GM21786 (cell line): ENCODE results near the gene C10orf95.

ENCODE experiments used
- ATAC-seq: cut with Tn5 transposase; IDR thresholded peaks from one replicate; pipeline ENCODE4 v1.9.1; 2021; ENCODE audit not compliant: unreplicated experiment

Gene C10orf95

DNA sequence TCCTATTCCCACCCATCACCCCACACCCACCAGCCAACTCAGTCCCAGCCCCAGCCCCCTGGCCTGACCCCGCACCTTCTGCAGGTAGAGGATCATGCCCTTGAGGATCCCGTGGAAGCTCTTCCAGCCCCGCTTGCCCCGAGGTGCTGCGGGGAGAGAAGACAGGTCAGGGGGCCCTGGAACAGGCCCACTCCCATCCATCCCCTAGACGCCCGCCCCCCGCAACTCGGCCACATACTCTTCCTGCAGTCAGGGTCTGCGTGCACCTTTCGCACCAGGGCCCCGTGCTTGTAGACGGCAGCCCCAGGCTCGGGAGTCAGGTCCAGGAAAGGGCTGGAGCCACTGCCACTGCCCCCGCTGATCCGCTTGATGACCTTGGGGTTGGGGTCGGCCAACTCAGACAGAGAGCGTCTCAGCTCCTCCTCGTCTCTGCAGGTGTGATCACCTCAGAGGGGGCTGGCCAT is 46.2 kb downstream of the C10orf95 start:
- ATAC-seq, result no peak

DNA sequence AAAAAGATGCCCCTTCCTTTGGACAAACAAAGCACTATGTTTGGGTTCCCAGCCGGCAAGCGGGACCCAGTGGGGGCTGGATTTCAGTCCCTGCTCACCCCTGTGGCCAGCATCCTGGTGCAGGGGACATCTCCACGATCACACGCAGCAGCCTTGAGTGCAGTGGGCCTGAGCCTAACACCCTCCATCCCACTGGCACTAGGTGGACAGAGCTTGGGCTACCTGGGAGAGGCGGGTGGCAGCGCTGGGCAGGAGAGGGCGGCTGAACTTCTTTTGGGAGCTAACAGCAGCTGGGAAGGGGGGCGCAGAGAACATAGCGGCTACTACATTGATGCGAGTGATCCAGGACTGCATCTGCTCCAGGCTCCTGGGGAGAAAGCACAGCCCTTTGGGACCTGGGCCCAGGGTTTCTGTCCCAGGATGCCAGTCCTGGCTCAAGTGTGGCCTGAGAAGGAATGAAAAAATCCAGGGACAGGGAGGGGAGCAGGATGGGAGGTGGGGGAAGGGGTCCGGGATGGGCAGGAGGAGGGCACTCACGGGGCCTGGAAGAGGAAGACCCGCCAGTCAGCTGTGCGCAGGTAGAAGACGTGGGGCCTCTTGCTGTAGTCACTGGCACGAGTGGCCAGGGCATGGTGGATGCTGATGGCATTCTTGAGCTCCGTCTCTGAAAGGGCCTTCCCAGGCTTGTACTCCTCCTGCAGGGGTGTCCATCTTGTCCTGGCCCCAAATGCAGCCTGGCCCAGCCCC is 46.8 kb downstream of the C10orf95 start:
- no peak for ATAC-seq

DNA sequence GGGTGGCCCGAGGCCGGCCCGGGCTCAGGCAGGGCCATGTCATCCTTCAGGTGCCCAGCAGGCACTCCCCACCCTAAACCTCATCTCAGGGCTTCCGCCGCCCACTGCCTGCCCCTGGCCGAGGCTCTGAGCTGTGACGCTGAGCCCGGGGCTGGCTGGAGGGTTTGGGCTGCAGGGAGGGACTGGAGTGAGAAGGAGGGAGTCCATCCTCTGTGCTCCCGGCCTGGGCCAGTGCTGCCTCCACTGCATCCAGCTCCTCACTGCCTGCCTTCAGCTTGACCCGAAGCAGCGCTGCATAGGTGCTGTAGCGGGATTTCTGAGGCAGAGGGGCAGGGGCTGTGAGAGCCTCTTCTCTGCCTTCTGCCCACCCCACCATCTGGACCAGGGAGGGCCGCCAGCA is 48.2 kb downstream of the C10orf95 start:
- ATAC-seq, result no peak

DNA sequence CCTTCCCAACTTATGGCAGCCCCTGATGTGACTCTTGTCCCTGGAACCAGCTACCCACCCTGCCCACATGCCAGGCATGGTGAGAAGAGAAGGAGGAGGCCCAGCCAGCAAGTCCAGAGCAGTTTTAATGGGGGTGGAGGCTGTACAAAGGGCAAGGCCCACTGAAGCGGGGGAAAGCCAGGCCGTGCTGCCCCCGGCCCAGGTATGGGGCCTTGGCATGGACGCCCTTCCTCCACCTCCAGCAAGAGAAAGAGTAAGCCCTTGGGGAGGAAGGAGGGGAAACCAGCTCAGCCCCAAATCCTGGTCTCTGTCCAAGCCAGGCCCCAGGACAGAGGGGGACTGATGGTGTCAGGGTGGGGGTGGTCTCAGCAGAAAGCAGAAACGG is 48.8 kb downstream of the C10orf95 start:
- no peak for ATAC-seq

DNA sequence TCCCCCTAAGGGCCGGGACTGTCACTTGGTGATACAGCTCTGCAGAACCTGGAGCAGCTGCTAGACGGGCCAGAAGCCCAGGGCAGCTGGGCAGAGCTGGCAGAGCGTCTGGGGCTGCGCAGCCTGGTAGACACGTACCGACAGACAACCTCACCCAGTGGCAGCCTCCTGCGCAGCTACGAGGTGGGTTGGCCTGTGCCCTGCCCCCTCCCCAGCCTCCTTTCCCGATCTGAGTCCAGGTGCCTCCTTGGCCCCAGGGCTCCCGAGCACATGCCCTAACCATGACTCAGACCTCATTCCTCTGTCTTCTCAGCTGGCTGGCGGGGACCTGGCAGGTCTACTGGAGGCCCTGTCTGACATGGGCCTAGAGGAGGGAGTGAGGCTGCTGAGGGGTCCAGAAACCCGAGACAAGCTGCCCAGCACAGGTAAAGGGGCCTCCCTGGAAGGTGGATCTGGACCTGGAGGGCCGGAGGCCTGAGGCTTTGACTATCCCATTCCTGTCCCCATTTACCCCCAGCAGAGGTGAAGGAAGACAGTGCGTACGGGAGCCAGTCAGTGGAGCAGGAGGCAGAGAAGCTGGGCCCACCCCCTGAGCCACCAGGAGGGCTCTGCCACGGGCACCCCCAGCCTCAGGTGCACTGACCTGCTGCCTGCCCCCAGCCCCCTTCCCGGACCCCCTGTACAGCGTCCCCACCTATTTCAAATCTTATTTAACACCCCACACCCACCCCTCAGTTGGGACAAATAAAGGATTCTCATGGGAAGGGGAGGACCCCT is 49.4 kb downstream of the C10orf95 start:
- no peak for ATAC-seq

DNA sequence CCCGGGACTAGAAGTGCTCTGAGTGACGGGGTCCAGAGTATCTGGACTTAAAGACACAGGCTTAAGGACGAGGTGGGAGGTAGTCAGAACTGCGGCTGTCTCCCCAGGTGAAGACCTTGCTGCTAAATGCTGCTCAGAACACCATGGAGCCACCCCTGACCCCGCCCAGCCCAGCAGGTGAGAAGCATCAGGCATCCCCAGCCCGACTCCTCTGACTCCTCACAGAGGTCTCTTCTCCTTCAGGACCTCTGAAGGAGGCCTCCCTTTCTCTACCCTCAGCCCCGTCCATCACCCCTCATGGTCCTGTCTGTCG is 50.0 kb downstream of the C10orf95 start:
- ATAC-seq, result no peak

DNA sequence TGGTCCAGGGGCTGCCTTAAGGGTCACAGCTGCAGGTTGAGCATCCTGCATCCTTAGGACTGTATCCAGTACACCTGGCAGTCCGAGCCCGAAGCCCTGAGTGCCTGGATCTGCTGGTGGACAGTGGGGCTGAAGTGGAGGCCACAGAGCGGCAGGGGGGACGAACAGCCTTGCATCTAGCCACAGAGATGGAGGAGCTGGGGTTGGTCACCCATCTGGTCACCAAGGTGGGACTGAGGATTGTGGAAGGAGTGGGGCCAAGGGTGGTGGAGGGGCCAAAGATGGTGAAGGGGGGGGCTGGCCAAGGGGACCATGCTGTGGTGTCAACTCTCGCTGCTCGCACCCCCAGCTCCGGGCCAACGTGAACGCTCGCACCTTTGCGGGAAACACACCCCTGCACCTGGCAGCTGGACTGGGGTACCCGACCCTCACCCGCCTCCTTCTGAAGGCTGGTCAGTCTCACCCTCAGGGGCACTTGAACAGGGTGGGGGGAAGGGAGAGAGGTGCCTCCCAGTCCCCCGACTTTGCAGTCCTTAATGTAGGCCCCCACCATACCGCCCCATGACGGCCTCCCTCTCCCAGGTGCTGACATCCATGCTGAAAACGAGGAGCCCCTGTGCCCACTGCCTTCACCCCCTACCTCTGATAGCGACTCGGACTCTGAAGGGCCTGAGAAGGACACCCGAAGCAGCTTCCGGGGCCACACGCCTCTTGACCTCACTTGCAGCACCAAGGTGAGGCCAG is 50.6 kb downstream of the C10orf95 start:
- ATAC-seq, result no peak

DNA sequence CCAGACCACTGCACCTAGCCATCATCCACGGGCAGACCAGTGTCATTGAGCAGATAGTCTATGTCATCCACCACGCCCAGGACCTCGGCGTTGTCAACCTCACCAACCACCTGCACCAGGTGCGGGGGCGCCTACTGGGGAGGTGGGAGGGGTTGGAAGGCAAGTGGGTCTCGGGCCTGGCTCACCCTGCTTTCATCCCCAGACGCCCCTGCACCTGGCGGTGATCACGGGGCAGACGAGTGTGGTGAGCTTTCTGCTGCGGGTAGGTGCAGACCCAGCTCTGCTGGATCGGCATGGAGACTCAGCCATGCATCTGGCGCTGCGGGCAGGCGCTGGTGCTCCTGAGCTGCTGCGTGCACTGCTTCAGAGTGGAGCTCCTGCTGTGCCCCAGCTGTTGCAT is 51.3 kb downstream of the C10orf95 start:
- no peak for ATAC-seq
